ENCODE results near the gene ZNF768. TPM values are rescaled to one million over a fixed set of nuclear protein-coding genes. Genes with fewer than 3 reads are reported as not detected.

The ZNF768 gene
- total and polyA plus RNA-seq, 12 donors: 36.0 to 75.1 (median 45.9) TPM

- WGBS, 2 donors: 65 to 69% methylated on average over 12 of the region's 12 CpGs
- ATAC-seq: no peak
- intact Hi-C loops (cut with DNase I): no loop called here
- H3K4me3 ChIP-seq: no peak overlapping the region
- H3K9me3 ChIP-seq: no peaks in the 10 kb centered on the region
- peaks cover 0 to 85% (median 0%) of the 10 kb centered on the region in 9 donors for H3K36me3 ChIP-seq
- H3K4me1 ChIP-seq: peaks cover 0 to 12% (median 0%) of the 10 kb centered on the region in 9 donors
- H3K27me3 ChIP-seq: peaks cover 0 to 12% (median 0%) of the 10 kb centered on the region in 7 donors
- no peak overlapping the region for H3K27ac ChIP-seq
- TF ChIP-seq, protein P1, sequence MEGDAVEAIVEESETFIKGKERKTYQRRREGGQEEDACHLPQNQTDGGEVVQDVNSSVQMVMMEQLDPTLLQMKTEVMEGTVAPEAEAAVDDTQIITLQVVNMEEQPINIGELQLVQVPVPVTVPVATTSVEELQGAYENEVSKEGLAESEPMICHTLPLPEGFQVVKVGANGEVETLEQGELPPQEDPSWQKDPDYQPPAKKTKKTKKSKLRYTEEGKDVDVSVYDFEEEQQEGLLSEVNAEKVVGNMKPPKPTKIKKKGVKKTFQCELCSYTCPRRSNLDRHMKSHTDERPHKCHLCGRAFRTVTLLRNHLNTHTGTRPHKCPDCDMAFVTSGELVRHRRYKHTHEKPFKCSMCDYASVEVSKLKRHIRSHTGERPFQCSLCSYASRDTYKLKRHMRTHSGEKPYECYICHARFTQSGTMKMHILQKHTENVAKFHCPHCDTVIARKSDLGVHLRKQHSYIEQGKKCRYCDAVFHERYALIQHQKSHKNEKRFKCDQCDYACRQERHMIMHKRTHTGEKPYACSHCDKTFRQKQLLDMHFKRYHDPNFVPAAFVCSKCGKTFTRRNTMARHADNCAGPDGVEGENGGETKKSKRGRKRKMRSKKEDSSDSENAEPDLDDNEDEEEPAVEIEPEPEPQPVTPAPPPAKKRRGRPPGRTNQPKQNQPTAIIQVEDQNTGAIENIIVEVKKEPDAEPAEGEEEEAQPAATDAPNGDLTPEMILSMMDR (IDR thresholded peaks at IDR 0.05): no peak
- DNase-seq: no peak
These were observed 31.7 kb downstream of the ZNF768 start for GRCh38 chr16:30494709-30495108.

DNA sequence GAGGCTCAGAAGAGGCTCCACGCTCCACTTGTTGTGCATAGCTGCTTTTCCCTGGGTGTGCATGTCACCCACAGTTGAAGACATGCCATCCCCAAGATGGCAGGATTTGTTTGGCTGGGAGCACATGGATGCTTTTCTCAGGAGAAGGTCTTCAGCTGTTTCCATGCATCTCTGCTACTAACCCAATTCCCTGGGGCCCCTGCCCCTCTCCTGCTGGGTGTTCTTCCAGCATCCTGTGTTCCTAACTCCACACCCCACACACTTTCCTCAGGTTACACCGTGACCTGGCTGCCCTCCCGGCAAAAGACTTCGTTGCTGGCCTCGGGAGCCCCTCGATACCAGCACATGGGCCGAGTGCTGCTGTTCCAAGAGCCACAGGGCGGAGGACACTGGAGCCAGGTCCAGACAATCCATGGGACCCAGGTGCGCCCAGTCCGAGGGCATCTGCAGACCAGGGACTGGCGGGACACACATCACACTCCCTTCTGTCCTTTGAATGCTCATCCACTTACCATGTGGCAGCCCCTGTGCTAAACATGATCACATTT, 32.4 kb downstream of the ZNF768 start:
- no peak for ATAC-seq
- no peak for DNase-seq
- Histone ChIP-seq H3K27ac (no peak overlapping the region), H3K4me1 (peaks cover 0 to 17% (median 0%) of the 10 kb centered on the region in 9 donors), H3K27me3 (peaks cover 0 to 12% (median 0%) of the 10 kb centered on the region in 7 donors), H3K36me3 (peaks cover 0 to 87% (median 0%) of the 10 kb centered on the region in 9 donors), H3K4me3 (no peak overlapping the region), H3K9me3 (no peaks in the 10 kb centered on the region)
- WGBS, 2 donors: 76 to 77% methylated on average over 11 of the region's 11 CpGs
- TF ChIP-seq, protein P1 (IDR thresholded peaks at IDR 0.05): no peak
- intact Hi-C loops (cut with DNase I): no loop called here

- intact Hi-C loops (cut with DNase I): no loop called here
- peaks cover 0 to 25% (median 0%) of the 10 kb centered on the region in 9 donors for H3K4me1 ChIP-seq
- H3K27ac ChIP-seq: no peak overlapping the region
- H3K36me3 ChIP-seq: peaks cover 0 to 87% (median 0%) of the 10 kb centered on the region in 9 donors
- WGBS, 2 donors: 30 to 44% methylated on average over 6 of the region's 6 CpGs
- TF ChIP-seq, protein P1 (IDR thresholded peaks at IDR 0.05): no peak
- H3K9me3 ChIP-seq: no peaks in the 10 kb centered on the region
- H3K4me3 ChIP-seq: no peak overlapping the region
- ATAC-seq (peak in 5 of 8 donors; percentile 28 to 81 (median 38)), DNase-seq (peak in 1 of 2 donors; percentile 17)
- H3K27me3 ChIP-seq: peaks cover 0 to 12% (median 5%) of the 10 kb centered on the region in 7 donors
These were observed 34.5 kb downstream of the ZNF768 start for GRCh38 chr16:30491744-30492308.

DNA sequence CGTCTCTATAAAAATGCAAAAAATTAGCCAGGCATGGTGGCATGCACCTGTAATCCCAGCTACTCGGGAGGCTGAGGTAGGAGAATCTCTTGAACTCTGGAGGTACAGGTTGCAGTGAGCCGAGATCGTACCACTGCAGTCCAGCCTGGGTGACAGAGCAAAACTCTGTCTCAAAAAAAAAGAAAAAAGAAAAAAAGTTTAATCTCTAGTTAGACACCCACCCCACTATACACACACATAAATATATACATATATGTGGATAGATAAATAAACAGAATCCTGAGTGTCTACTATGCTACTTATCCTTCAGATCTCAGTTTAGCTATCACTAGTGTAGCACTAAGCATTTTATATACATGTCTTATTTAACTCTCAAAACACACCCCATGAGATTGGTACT, 35.1 kb downstream of the ZNF768 start:
- Histone ChIP-seq H3K27ac (no peak overlapping the region), H3K27me3 (peaks cover 0 to 11% (median 4%) of the 10 kb centered on the region in 7 donors), H3K36me3 (peaks cover 0 to 87% (median 0%) of the 10 kb centered on the region in 9 donors), H3K4me3 (no peak overlapping the region), H3K4me1 (peaks cover 0 to 25% (median 0%) of the 10 kb centered on the region in 9 donors), H3K9me3 (no peaks in the 10 kb centered on the region)
- TF ChIP-seq, protein P1 (IDR thresholded peaks at IDR 0.05): no peak
- DNase-seq (no peak), ATAC-seq (no peak)
- WGBS, 2 donors: 90 to 93% methylated on average over 4 of the region's 4 CpGs
- intact Hi-C loops (cut with DNase I): no loop called here
